ENCODE measurements around the gene FAM135A. TPM values are rescaled to one million over a fixed set of nuclear protein-coding genes. Genes with fewer than 3 reads are reported as not detected.
"Not testable (repeated sequence)": the region's sequence is repeated elsewhere in the genome, so short reads cannot be mapped to it uniquely, and the experiment has no call there.

Gene FAM135A
- total and polyA plus RNA-seq, 10 of the 15 experiments (the other 5 are each of a cell fraction or from before 2014, with no cell fraction given) = 3.9 to 24.5 (median 13.7) TPM

- Histone ChIP-seq H4K20me1 (ENCODE audit: control insufficient read depth, insufficient read depth) (no peaks in the 10 kb centered on the region), H3K36me3 (ENCODE audit: control insufficient read depth in 2 of 2, insufficient read depth in 2 of 2, low read length in 1 of 2) (peaks cover 2 to 7% of the 10 kb centered on the region in 2 experiments; a peak in 2 of 4 replicates), H3K27me3 (replicated peaks in 1 of 2; ENCODE audit: control insufficient read depth in 2 of 2, insufficient read depth in 2 of 2, low read length in 1 of 2) (no peaks in the 10 kb centered on the region), H3K27ac (ENCODE audit: control insufficient read depth, insufficient read depth) (no peak overlapping the region), H2AFZ (ENCODE audit: control insufficient read depth, low read depth, low read length) (no peak overlapping the region), H3K9ac (ENCODE audit: control insufficient read depth, insufficient read depth, low read length) (no peak overlapping the region), H3K4me1 (ENCODE audit: control insufficient read depth, insufficient read depth, low read length) (no peaks in the 10 kb centered on the region), H3K4me3 (no peak overlapping the region), H3K79me2 (ENCODE audit: control insufficient read depth, insufficient read depth, low read length) (no peaks in the 10 kb centered on the region), H3K9me3 (replicated peaks; ENCODE audit: control insufficient read depth, insufficient read depth, low read length) (peaks cover 4% of the 10 kb centered on the region; the same call in 2 of the 3 replicates), H3K4me2 (ENCODE audit: control insufficient read depth, insufficient read depth) (no peak overlapping the region)
- BruUV-seq (replicated peaks) = no TSS peak
- ChIA-PET SMC1A (ENCODE audit: uncharacterized antibody, unreplicated experiment) (no interaction called here), CTCF (no interaction called here), RAD21 (ENCODE audit: unreplicated experiment) (no interaction called here), POLR2A (no interaction called here)
- ATAC-seq (no peak), FAIRE-seq (no peak), DNase-seq (ENCODE audit: low read depth, low spot score) (no peak)
- 89% methylated on average over 2 of the region's 2 CpGs for WGBS (ENCODE audit: insufficient coverage, insufficient replicate concordance, low lambda C conversion rate, missing lambda C conversion rate)
- no peak for TF ChIP-seq EGR1 (IDR thresholded peaks at IDR 0.05; ENCODE audit: borderline replicate concordance in 1 of 2, low read depth in 2 of 2, low read length in 2 of 2)
- TF ChIP-seq NFYA (IDR thresholded peaks at IDR 0.05; ENCODE audit: borderline replicate concordance, low read depth, low read length) = no peak
- TF ChIP-seq RCOR1 (conservative IDR thresholded peaks at IDR 0.05; ENCODE audit: low read depth, low read length) = no peak
- TF ChIP-seq USF2 (IDR thresholded peaks at IDR 0.05; ENCODE audit: borderline replicate concordance, low read depth, low read length) = no peak
- no peak for TF ChIP-seq MTA3 (IDR thresholded peaks at IDR 0.05; ENCODE audit: borderline replicate concordance, low read length)
- no peak for TF ChIP-seq KDM1A (IDR thresholded peaks at IDR 0.05; ENCODE audit: borderline replicate concordance)
- TF ChIP-seq EED (IDR thresholded peaks at IDR 0.05; ENCODE audit: low read depth) = no peak
- TF ChIP-seq RELB (IDR thresholded peaks at IDR 0.05; ENCODE audit: low read depth) = no peak
- TF ChIP-seq ESRRA (IDR thresholded peaks at IDR 0.05; ENCODE audit: low read length) = no peak
- in situ Hi-C loops (cut with MboI) (no loop called here), intact Hi-C loops (cut with micrococcal nuclease; ENCODE audit: unreplicated experiment) (no loop called here)
These were observed 31.7 kb downstream of the FAM135A start for GRCh38 chr6:70445001-70445400.

GRCh38 chr6:70447343-70448070 is 34.2 kb downstream of the FAM135A start:
- in situ Hi-C loops (cut with MboI); H3K79me2 ChIP-seq (ENCODE audit: control insufficient read depth, insufficient read depth, low read length); RAD21 ChIA-PET (ENCODE audit: unreplicated experiment); H4K20me1 ChIP-seq (ENCODE audit: control insufficient read depth, insufficient read depth); ATAC-seq; intact Hi-C loops (cut with micrococcal nuclease; ENCODE audit: unreplicated experiment); H2AFZ ChIP-seq (ENCODE audit: control insufficient read depth, low read depth, low read length); H3K4me1 ChIP-seq (ENCODE audit: control insufficient read depth, insufficient read depth, low read length); H3K4me3 ChIP-seq; SMC1A ChIA-PET (ENCODE audit: uncharacterized antibody, unreplicated experiment); BruUV-seq (replicated peaks); H3K9me3 ChIP-seq (replicated peaks; ENCODE audit: control insufficient read depth, insufficient read depth, low read length); DNase-seq (ENCODE audit: low read depth, low spot score); H3K4me2 ChIP-seq (ENCODE audit: control insufficient read depth, insufficient read depth); H3K27ac ChIP-seq (ENCODE audit: control insufficient read depth, insufficient read depth); H3K9ac ChIP-seq (ENCODE audit: control insufficient read depth, insufficient read depth, low read length); FAIRE-seq; POLR2A ChIA-PET; H3K27me3 ChIP-seq (replicated peaks in 1 of 2; ENCODE audit: control insufficient read depth in 2 of 2, insufficient read depth in 2 of 2, low read length in 1 of 2); H3K36me3 ChIP-seq (ENCODE audit: control insufficient read depth in 2 of 2, insufficient read depth in 2 of 2, low read length in 1 of 2): not testable (repeated sequence)
- CTCF ChIA-PET = interaction anchor here (0.6 kb wide), 1 partner anchor 16 kb away, joined by 3 read pairs; no protein-coding TSS in a partner anchor
- WGBS (ENCODE audit: insufficient coverage, insufficient replicate concordance, low lambda C conversion rate, missing lambda C conversion rate) = 96% methylated on average over 13 of the region's 13 CpGs

All from GM12878 (cell line).